ENCODE results near the gene KRTAP12-3. TPM values are rescaled to one million over a fixed set of nuclear protein-coding genes. Genes with fewer than 3 reads are reported as not detected.

The KRTAP12-3 gene
- total RNA-seq, 1 donor from 2014 or later, result not detected

DNA sequence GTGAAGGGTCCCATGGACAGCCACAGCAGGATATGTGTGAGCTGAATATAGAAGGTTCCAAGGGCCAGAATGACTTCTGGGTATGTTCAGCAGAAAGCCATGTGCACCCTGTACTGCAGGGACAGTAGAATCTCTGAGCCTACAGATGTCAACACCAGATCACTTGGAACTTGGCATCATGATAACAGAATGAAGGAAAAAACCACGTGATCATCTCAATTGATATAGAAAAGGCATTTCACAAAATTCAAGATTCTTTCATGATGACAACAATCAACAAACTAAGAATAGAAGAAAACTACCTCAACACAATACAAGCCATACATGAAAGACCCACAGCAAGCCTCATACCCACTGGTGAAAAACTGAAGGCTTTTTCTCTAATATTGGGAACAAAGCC lies 9.9 kb downstream of the KRTAP12-3 start:
- H3K27me3 Mint-ChIP-seq, result peaks cover 4% of the 10 kb centered on the region
- no peak overlapping the region for H3K27ac Mint-ChIP-seq
- H3K4me3 Mint-ChIP-seq (ENCODE audit: low read depth), result no peak overlapping the region
- H3K36me3 Mint-ChIP-seq (ENCODE audit: insufficient read depth), result no peaks in the 10 kb centered on the region
- H3K9me3 Mint-ChIP-seq (ENCODE audit: low read depth), result peaks cover 18% of the 10 kb centered on the region
- TF ChIP-seq, protein P1, sequence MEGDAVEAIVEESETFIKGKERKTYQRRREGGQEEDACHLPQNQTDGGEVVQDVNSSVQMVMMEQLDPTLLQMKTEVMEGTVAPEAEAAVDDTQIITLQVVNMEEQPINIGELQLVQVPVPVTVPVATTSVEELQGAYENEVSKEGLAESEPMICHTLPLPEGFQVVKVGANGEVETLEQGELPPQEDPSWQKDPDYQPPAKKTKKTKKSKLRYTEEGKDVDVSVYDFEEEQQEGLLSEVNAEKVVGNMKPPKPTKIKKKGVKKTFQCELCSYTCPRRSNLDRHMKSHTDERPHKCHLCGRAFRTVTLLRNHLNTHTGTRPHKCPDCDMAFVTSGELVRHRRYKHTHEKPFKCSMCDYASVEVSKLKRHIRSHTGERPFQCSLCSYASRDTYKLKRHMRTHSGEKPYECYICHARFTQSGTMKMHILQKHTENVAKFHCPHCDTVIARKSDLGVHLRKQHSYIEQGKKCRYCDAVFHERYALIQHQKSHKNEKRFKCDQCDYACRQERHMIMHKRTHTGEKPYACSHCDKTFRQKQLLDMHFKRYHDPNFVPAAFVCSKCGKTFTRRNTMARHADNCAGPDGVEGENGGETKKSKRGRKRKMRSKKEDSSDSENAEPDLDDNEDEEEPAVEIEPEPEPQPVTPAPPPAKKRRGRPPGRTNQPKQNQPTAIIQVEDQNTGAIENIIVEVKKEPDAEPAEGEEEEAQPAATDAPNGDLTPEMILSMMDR (IDR thresholded peaks at IDR 0.05; ENCODE audit: unreplicated experiment), result no peak
- no peaks in the 10 kb centered on the region for H3K4me1 Mint-ChIP-seq (ENCODE audit: low read depth)
- DNase-seq (ENCODE audit: low spot score, unreplicated experiment), result no peak

- peaks cover 30% of the 10 kb centered on the region for H3K9me3 Mint-ChIP-seq (ENCODE audit: low read depth)
- TF ChIP-seq, protein P1 (IDR thresholded peaks at IDR 0.05; ENCODE audit: unreplicated experiment), result no peak
- peaks cover 1% of the 10 kb centered on the region for H3K36me3 Mint-ChIP-seq (ENCODE audit: insufficient read depth)
- H3K27ac Mint-ChIP-seq, result no peak overlapping the region
- no peaks in the 10 kb centered on the region for H3K4me1 Mint-ChIP-seq (ENCODE audit: low read depth)
- no peak overlapping the region for H3K4me3 Mint-ChIP-seq (ENCODE audit: low read depth)
- no peak for DNase-seq (ENCODE audit: low spot score, unreplicated experiment)
- H3K27me3 Mint-ChIP-seq, result peaks cover 8% of the 10 kb centered on the region
Observed at GRCh38 chr21:44670642-44671432, 13.1 kb downstream of the KRTAP12-3 start.

DNA sequence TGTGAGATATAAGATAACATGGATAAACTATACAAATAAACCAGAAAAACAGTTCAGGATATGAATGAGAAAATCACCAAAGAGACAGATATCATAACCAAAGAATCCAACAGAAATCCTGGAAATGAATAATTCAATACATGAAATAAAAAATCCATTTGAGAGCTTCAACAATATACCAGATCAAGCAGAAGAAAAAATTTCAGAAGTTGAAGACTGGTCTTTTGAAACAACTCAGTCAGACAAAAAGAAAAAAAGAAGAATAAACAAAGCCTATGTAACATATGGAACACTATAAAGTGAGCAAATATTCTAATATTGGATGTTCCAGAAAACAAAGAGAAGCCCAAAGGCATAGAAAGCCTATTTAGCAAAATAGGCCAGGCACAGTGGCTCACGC lies 14.2 kb downstream of the KRTAP12-3 start:
- Mint-ChIP-seq H3K9me3 (ENCODE audit: low read depth) (peaks cover 30% of the 10 kb centered on the region), H3K4me1 (ENCODE audit: low read depth) (no peaks in the 10 kb centered on the region)

DNA sequence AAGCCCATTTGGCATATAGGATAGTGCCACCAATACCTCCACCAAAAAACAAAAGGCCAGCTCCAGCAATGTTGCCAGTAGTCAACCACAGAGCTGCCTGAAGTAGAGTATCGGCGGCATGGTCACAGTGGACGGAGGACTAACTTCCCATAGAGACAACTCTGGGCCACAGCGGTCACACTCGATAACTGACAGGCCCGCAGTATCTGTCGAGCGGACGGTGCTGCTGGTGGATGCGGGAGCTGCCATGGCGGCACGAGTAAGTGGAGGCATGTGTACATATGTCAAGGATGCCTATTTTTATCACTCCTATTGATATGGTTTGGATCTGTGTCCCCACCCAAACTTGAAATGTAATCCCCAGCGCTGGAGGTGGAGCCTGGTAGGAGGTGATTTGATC lies 20.1 kb downstream of the KRTAP12-3 start:
- TF ChIP-seq, protein P1 (IDR thresholded peaks at IDR 0.05; ENCODE audit: unreplicated experiment), result no peak
- no peaks in the 10 kb centered on the region for H3K4me1 Mint-ChIP-seq (ENCODE audit: low read depth)
- peaks cover under 1% of the 10 kb centered on the region for H3K36me3 Mint-ChIP-seq (ENCODE audit: insufficient read depth)
- H3K27me3 Mint-ChIP-seq, result peaks cover 37% of the 10 kb centered on the region
- peaks cover 10% of the 10 kb centered on the region for H3K9me3 Mint-ChIP-seq (ENCODE audit: low read depth)
- no peak for DNase-seq (ENCODE audit: low spot score, unreplicated experiment)
- H3K4me3 Mint-ChIP-seq (ENCODE audit: low read depth), result no peak overlapping the region
- H3K27ac Mint-ChIP-seq, result no peak overlapping the region

More for the DNA sequence above, 14.2 kb downstream of the KRTAP12-3 start:
- Mint-ChIP-seq H3K27me3 (peaks cover 13% of the 10 kb centered on the region), H3K4me3 (ENCODE audit: low read depth) (no peak overlapping the region), H3K27ac (no peak overlapping the region), H3K36me3 (ENCODE audit: insufficient read depth) (peaks cover 1% of the 10 kb centered on the region)
- TF ChIP-seq, protein P1 (IDR thresholded peaks at IDR 0.05; ENCODE audit: unreplicated experiment), result no peak
- no peak for DNase-seq (ENCODE audit: low spot score, unreplicated experiment)

GRCh38 chr21:44681152-44681551 lies 23.4 kb downstream of the KRTAP12-3 start:
- no peak for DNase-seq (ENCODE audit: low spot score, unreplicated experiment)
- TF ChIP-seq, protein P1 (IDR thresholded peaks at IDR 0.05; ENCODE audit: unreplicated experiment), result no peak
- H3K27ac Mint-ChIP-seq, result no peak overlapping the region
- no peak overlapping the region for H3K4me3 Mint-ChIP-seq (ENCODE audit: low read depth)
- peaks cover 52% of the 10 kb centered on the region for H3K27me3 Mint-ChIP-seq
- H3K4me1 Mint-ChIP-seq (ENCODE audit: low read depth), result peaks cover 2% of the 10 kb centered on the region
- no peaks in the 10 kb centered on the region for H3K9me3 Mint-ChIP-seq (ENCODE audit: low read depth)
- no peaks in the 10 kb centered on the region for H3K36me3 Mint-ChIP-seq (ENCODE audit: insufficient read depth)
